Liver (tissue), 3 donors: ENCODE measurements around the gene PEX11B.

Experiments used
- FOXA2 ChIP-seq: IDR thresholded peaks from 2 replicates; pipeline ENCODE4 v1.6.1; 2016; ENCODE audit warnings: antibody characterized with exemption
- HNF4A ChIP-seq, 2 donors: conservative IDR thresholded peaks; 2 replicates each; pipeline ENCODE4 v1.6.1; 2016; ENCODE audit warnings: antibody characterized with exemption in 2 of 2, mild to moderate bottlenecking in 2 of 2
- RXRA ChIP-seq, 2 donors: IDR thresholded peaks; 2 replicates each; pipeline ENCODE4 v1.6.1; 2017 to 2018; ENCODE audit warnings: antibody characterized with exemption in 2 of 2, mild to moderate bottlenecking in 1 of 2
- SP1 ChIP-seq: IDR thresholded peaks from 2 replicates; pipeline ENCODE4 v1.6.1; 2018; ENCODE audit warnings: antibody characterized with exemption, mild to moderate bottlenecking
- TAF1 ChIP-seq: conservative IDR thresholded peaks from 2 replicates; pipeline ENCODE4 v1.6.1; 2016; ENCODE audit warnings: antibody characterized with exemption, mild to moderate bottlenecking
- TF ChIP-seq, protein P1 (sequence below): fragments of 150-350 bp; IDR thresholded peaks from 2 replicates; pipeline ENCODE4 v1.5.1; 2017; ENCODE audit warnings: improper control_type of control experiment, low read depth, low read length; ENCODE audit not compliant: missing input control
- TF ChIP-seq, protein P2 (sequence below): IDR thresholded peaks from 2 replicates; pipeline ENCODE4 v1.6.1; 2016; ENCODE audit warnings: antibody characterized with exemption, mild to moderate bottlenecking
- TF ChIP-seq, protein P3 (sequence below): IDR thresholded peaks from 2 replicates; pipeline ENCODE4 v1.6.1; 2016; ENCODE audit warnings: antibody characterized with exemption
- TF ChIP-seq, protein P4 (sequence below): IDR thresholded peaks from 2 replicates; pipeline ENCODE4 v1.6.1; 2016; ENCODE audit warnings: antibody characterized with exemption
- TF ChIP-seq, protein P5 (sequence below): IDR thresholded peaks from 2 replicates; pipeline ENCODE4 v1.6.1; 2016; ENCODE audit warnings: antibody characterized with exemption
- donor health status: healthy.
- donor health status: healthy.

DNA sequence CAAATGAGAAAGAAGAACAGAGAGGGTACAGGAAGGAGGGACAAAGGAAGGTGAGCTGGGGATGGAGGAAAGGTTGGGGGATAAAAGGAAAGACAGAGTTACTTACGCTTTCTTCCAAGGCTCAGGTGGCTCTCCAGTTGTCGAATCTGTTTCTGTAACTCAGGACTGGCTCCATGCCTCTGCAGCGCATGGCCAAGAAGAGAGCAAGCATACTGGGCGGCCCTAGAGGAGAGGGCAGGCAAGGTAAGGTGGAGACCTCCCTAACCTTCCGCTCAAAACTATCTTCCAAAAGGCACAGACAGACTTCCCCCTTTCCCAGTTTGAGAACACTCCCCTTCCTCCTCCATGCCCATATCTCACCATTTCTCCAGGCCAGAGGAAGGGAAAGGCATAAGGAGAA, 922 bp downstream of the PEX11B start:
- TF ChIP-seq, protein P1, sequence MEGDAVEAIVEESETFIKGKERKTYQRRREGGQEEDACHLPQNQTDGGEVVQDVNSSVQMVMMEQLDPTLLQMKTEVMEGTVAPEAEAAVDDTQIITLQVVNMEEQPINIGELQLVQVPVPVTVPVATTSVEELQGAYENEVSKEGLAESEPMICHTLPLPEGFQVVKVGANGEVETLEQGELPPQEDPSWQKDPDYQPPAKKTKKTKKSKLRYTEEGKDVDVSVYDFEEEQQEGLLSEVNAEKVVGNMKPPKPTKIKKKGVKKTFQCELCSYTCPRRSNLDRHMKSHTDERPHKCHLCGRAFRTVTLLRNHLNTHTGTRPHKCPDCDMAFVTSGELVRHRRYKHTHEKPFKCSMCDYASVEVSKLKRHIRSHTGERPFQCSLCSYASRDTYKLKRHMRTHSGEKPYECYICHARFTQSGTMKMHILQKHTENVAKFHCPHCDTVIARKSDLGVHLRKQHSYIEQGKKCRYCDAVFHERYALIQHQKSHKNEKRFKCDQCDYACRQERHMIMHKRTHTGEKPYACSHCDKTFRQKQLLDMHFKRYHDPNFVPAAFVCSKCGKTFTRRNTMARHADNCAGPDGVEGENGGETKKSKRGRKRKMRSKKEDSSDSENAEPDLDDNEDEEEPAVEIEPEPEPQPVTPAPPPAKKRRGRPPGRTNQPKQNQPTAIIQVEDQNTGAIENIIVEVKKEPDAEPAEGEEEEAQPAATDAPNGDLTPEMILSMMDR: no peak
- TF ChIP-seq, protein P2, sequence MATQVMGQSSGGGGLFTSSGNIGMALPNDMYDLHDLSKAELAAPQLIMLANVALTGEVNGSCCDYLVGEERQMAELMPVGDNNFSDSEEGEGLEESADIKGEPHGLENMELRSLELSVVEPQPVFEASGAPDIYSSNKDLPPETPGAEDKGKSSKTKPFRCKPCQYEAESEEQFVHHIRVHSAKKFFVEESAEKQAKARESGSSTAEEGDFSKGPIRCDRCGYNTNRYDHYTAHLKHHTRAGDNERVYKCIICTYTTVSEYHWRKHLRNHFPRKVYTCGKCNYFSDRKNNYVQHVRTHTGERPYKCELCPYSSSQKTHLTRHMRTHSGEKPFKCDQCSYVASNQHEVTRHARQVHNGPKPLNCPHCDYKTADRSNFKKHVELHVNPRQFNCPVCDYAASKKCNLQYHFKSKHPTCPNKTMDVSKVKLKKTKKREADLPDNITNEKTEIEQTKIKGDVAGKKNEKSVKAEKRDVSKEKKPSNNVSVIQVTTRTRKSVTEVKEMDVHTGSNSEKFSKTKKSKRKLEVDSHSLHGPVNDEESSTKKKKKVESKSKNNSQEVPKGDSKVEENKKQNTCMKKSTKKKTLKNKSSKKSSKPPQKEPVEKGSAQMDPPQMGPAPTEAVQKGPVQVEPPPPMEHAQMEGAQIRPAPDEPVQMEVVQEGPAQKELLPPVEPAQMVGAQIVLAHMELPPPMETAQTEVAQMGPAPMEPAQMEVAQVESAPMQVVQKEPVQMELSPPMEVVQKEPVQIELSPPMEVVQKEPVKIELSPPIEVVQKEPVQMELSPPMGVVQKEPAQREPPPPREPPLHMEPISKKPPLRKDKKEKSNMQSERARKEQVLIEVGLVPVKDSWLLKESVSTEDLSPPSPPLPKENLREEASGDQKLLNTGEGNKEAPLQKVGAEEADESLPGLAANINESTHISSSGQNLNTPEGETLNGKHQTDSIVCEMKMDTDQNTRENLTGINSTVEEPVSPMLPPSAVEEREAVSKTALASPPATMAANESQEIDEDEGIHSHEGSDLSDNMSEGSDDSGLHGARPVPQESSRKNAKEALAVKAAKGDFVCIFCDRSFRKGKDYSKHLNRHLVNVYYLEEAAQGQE: no peak
- TF ChIP-seq HNF4A (conservative IDR thresholded peaks at IDR 0.05): no peak
- TF ChIP-seq, protein P3, sequence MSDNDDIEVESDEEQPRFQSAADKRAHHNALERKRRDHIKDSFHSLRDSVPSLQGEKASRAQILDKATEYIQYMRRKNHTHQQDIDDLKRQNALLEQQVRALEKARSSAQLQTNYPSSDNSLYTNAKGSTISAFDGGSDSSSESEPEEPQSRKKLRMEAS: no peak
- TF ChIP-seq TAF1: no peak
- TF ChIP-seq FOXA2: no peak
- TF ChIP-seq, protein P4, sequence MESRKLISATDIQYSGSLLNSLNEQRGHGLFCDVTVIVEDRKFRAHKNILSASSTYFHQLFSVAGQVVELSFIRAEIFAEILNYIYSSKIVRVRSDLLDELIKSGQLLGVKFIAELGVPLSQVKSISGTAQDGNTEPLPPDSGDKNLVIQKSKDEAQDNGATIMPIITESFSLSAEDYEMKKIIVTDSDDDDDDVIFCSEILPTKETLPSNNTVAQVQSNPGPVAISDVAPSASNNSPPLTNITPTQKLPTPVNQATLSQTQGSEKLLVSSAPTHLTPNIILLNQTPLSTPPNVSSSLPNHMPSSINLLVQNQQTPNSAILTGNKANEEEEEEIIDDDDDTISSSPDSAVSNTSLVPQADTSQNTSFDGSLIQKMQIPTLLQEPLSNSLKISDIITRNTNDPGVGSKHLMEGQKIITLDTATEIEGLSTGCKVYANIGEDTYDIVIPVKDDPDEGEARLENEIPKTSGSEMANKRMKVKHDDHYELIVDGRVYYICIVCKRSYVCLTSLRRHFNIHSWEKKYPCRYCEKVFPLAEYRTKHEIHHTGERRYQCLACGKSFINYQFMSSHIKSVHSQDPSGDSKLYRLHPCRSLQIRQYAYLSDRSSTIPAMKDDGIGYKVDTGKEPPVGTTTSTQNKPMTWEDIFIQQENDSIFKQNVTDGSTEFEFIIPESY: no peak
- no peak for TF ChIP-seq SP1
- no peak for TF ChIP-seq RXRA (IDR thresholded peaks at IDR 0.05)
- TF ChIP-seq, protein P5, sequence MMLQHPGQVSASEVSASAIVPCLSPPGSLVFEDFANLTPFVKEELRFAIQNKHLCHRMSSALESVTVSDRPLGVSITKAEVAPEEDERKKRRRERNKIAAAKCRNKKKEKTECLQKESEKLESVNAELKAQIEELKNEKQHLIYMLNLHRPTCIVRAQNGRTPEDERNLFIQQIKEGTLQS: no peak
